Transverse colon (tissue), 4 donors: ENCODE data around the gene IGSF21. TPM values are rescaled to one million over a fixed set of nuclear protein-coding genes. Genes with fewer than 3 reads are reported as not detected.

Experiments used
- DNase-seq: peaks from one replicate; pipeline ENCODE4 v3.0.0-alpha.2; 2019
- H3K27ac ChIP-seq, 4 donors: fragments of 200-600 bp; sonication (generic); 2 replicates each; pipeline ENCODE4 v1.5.1; 2016 to 2018; ENCODE audit warnings: inconsistent platforms in 4 of 4
- H3K27me3 ChIP-seq: fragments of 200-600 bp; sonication (generic); 2 replicates; pipeline ENCODE4 v1.5.1; 2017; ENCODE audit warnings: inconsistent platforms
- H3K36me3 ChIP-seq, 4 donors: fragments of 200-600 bp; sonication (generic); 2 replicates each; pipeline ENCODE4 v1.5.1; 2017 to 2019; ENCODE audit warnings: inconsistent platforms in 4 of 4
- H3K4me1 ChIP-seq, 4 donors: fragments of 200-600 bp; sonication (generic); 2 replicates each; pipeline ENCODE4 v1.5.1; 2017 to 2020; ENCODE audit warnings: inconsistent platforms in 4 of 4
- H3K4me3 ChIP-seq, 4 donors: fragments of 200-600 bp; sonication (generic); 1 replicate in 1 of 4; 2 replicates in 3 of 4; pipeline versions ENCODE4 v1.5.1 to v1.6.1; 2017 to 2019; ENCODE audit warnings: inconsistent platforms in 4 of 4
- H3K9me3 ChIP-seq, 2 donors: fragments of 200-600 bp; sonication (generic); 2 replicates each; pipeline ENCODE4 v1.5.1; 2017 to 2019; ENCODE audit warnings: inconsistent platforms in 2 of 2
- CTCF ChIP-seq, 5 experiments: fragments of 200-600 bp in 3 of 5; fragments of 450-650 bp in 2 of 5; sonication (generic) in 3 of 5; IDR thresholded peaks; 1 replicate in 2 of 5; 2 replicates in 3 of 5; pipeline ENCODE4 v1.5.1; 2016 to 2017; ENCODE audit warnings: antibody characterized with exemption in 5 of 5, inconsistent platforms in 3 of 5, mild to moderate bottlenecking in 2 of 5, moderate library complexity in 1 of 5
- EP300 ChIP-seq: sonication (generic); formaldehyde crosslinking; IDR thresholded peaks from one replicate; pipeline ENCODE4 v1.6.1; 2017; ENCODE audit warnings: antibody characterized with exemption, low read depth
- POLR2A ChIP-seq: fragments of 450-650 bp; IDR thresholded peaks from one replicate; pipeline ENCODE4 v1.6.1; 2016; ENCODE audit warnings: antibody characterized with exemption, mild to moderate bottlenecking, moderate library complexity
- POLR2AphosphoS5 ChIP-seq, 3 donors: sonication (generic); formaldehyde crosslinking; IDR thresholded peaks; one replicate each; pipeline ENCODE4 v1.6.1; 2016; ENCODE audit warnings: antibody characterized with exemption in 3 of 3
- WGBS, 2 donors: methylation state at CpG; one replicate each; pipeline ENCODE4 v1.1.5; 2018; ENCODE audit warnings: low coverage in 1 of 2; 5-methylcytosine and 5-hydroxymethylcytosine counted together
- in situ Hi-C, 4 donors: fragments of 200-750 bp; cut with MboI; loops; one replicate each; pipeline versions ENCODE4 v1.15.0 to v1.15.1; 2017; ENCODE audit warnings: low sequenced_read_pairs in 3 of 4, low pct_ligation_motif_present in 1 of 4, low pct_unique_long_range_greater_than_20kb in 1 of 4
- intact Hi-C: fragments of 100-400 bp; cut with DNase I; formaldehyde crosslinking; loops from one replicate; pipeline ENCODE4 v1.15.1; 2023; ENCODE audit warnings: low total_unique reads
- total RNA-seq, 4 donors: library from RNA; depleted of rRNA; stranded (reverse); fragments of >200 nt; gene quantifications; one replicate each; pipeline ENCODE4 v1.1.0, GENCODE V29; 2016

Gene IGSF21
- total RNA-seq, 4 donors from 2014 or later, result 1.1 to 6.8 (median 1.6) TPM; not detected in 1

DNA sequence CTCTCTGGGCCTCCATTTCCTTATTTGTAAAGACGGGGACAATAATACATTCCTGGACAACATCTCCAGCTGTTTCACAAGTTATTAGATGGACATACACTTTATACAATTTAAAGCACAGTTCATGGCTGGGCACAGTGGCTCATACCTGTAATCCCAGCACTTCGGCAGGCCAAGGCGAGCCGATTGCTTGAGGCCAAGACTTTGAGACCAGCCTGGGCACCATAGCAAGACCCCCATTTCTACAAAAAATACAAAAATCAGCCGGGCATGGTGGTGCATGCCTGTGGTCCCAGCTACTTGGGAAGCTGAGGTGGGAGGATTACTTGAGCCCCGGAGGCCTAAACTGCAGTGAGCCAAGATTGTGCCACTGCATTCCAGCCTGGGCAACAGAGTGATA lies 34.1 kb downstream of the IGSF21 start:
- no peak for DNase-seq
- no peak overlapping the region for H3K27ac ChIP-seq
- in situ Hi-C loops, result no loop called here
- no peaks in the 10 kb centered on the region for H3K27me3 ChIP-seq
- no peaks in the 10 kb centered on the region for H3K9me3 ChIP-seq
- no peaks in the 10 kb centered on the region for H3K36me3 ChIP-seq
- 85% methylated on average over 6 of the region's 6 CpGs; no CpG with 5 or more reads in 1 of the 2 donors for WGBS, 2 donors
- no peak for TF ChIP-seq CTCF (IDR thresholded peaks at IDR 0.05)
- no peak for TF ChIP-seq POLR2AphosphoS5 (IDR thresholded peaks at IDR 0.05)
- TF ChIP-seq POLR2A, result no peak
- TF ChIP-seq EP300, result no peak
- intact Hi-C loops, result no loop called here
- H3K4me3 ChIP-seq, result no peak overlapping the region
- peaks cover 0 to 12% (median 5%) of the 10 kb centered on the region in 4 donors for H3K4me1 ChIP-seq

DNA sequence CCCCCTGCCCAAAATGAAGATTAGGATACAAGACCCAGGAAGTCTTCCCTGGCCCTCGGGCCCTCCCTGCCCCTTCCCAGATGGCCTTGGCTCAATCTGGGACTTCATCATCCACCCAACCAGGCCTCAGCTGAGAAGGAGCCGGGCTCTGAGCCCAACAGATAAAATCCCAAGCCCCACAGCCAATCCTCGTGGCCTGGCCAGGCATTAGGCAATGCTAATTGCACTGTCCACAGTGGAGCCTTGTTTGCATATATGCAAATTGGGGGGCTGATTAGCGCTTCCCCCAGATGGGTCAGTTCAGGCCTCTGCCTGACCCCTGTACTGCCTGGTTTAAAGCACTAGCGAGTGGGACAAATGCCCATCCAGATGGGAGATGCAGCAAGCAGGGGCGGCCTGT lies 34.9 kb downstream of the IGSF21 start:
- Histone ChIP-seq H3K4me3 (no peak overlapping the region), H3K9me3 (no peaks in the 10 kb centered on the region), H3K36me3 (no peaks in the 10 kb centered on the region), H3K27me3 (no peaks in the 10 kb centered on the region), H3K4me1 (peaks cover 0 to 12% (median 5%) of the 10 kb centered on the region in 4 donors), H3K27ac (no peak overlapping the region)
- 55% methylated on average over 5 of the region's 6 CpGs; no CpG with 5 or more reads in 1 of the 2 donors for WGBS, 2 donors
- DNase-seq, result no peak
- TF ChIP-seq POLR2A (no peak), CTCF (IDR thresholded peaks at IDR 0.05) (no peak), EP300 (no peak), POLR2AphosphoS5 (IDR thresholded peaks at IDR 0.05) (no peak)
- intact Hi-C loops, result no loop called here
- in situ Hi-C loops, result no loop called here

GRCh38 chr1:18142969-18143368 lies 35.4 kb downstream of the IGSF21 start:
- Histone ChIP-seq H3K9me3 (no peaks in the 10 kb centered on the region), H3K27me3 (no peaks in the 10 kb centered on the region), H3K36me3 (no peaks in the 10 kb centered on the region), H3K27ac (no peak overlapping the region), H3K4me3 (no peak overlapping the region), H3K4me1 (peaks cover 0 to 12% (median 5%) of the 10 kb centered on the region in 4 donors)
- 85% methylated on average over 8 of the region's 8 CpGs; no CpG with 5 or more reads in 1 of the 2 donors for WGBS, 2 donors
- no peak for DNase-seq
- intact Hi-C loops (no loop called here), in situ Hi-C loops (no loop called here)
- no peak for TF ChIP-seq POLR2AphosphoS5 (IDR thresholded peaks at IDR 0.05)
- no peak for TF ChIP-seq CTCF (IDR thresholded peaks at IDR 0.05)
- TF ChIP-seq POLR2A, result no peak
- no peak for TF ChIP-seq EP300

- intact Hi-C loops, result no loop called here
- DNase-seq, result no peak
- in situ Hi-C loops, result no loop called here
- Histone ChIP-seq H3K36me3 (no peaks in the 10 kb centered on the region), H3K4me3 (no peak overlapping the region), H3K27me3 (no peaks in the 10 kb centered on the region), H3K27ac (no peak overlapping the region), H3K4me1 (peaks cover 0 to 12% (median 5%) of the 10 kb centered on the region in 4 donors), H3K9me3 (no peaks in the 10 kb centered on the region)
- TF ChIP-seq CTCF (IDR thresholded peaks at IDR 0.05), result no peak
- 40 to 72% methylated on average over 2 to 6 of the region's 6 CpGs for WGBS, 2 donors
Measured at GRCh38 chr1:18144062-18144461, 36.5 kb downstream of the IGSF21 start.
